ENCODE measurements around the gene CAPZB.

The CAPZB gene

DNA sequence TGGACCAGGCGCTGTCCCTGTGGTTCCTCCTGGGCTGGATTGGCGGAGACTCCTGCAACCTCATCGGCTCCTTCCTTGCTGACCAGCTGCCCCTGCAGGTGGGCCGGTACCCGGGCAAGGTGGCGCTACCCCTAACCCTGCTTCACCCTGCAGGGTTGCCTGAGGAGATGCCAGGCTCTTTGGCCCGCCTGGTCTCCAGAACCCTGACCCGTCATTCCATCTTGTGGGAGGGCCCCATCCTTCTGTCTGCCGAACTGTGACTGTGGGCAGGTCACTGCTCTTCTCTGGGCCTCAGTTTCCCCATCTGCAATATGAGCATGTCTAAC, 160.7 kb downstream of the CAPZB start:
- no peak for DNase-seq

GRCh38 chr1:19323987-19324664, 161.2 kb downstream of the CAPZB start:
- no peak for DNase-seq

- DNase-seq: no peak
Observed at GRCh38 chr1:19322481-19322880, 162.9 kb downstream of the CAPZB start.

DNA sequence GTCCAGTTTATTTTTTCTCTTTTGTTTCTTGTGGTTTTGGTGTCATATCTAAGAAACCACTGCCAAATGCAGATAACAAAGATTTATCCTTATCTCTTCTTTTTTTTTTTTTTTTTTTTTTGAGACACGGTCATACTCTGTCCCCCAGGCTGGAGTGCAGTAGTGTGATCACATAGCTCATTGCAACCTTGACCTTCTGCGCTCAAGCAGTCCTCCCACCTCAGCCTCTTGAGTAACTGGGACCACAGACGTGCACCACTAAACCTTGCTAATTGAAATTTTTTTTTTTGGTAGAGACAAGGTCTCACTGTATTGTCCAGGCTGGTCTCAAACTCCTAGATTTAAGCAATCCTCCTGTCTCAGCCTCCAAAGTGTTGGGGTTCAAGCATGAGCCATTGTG, 164.3 kb downstream of the CAPZB start:
- DNase-seq: no peak

DNA sequence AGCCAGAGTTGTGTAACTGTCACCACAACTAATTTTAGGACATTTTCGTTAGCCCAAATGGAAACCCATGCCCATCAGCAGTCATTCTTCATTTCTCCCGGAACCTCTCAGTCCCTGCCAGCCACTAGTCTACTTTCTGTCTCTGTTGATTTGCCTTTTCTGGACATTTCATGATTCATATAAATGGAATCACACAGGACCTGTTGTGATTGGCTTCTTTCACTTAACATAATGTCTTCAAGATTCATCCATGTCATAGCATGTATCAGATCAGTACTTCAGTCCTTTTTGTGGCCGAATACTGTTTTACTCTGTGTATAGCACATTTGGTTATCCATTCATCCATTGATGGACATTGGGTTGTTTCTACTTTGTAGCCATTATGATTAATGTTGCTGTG, 166.1 kb downstream of the CAPZB start:
- DNase-seq: no peak

GRCh38 chr1:19317126-19317910, 168.0 kb downstream of the CAPZB start:
- no peak for DNase-seq

GRCh38 chr1:19315378-19316198, 169.8 kb downstream of the CAPZB start:
- no peak for DNase-seq

- no peak for DNase-seq
Observed at GRCh38 chr1:19313961-19314882, 171.1 kb downstream of the CAPZB start.

GRCh38 chr1:19313636-19313959, 171.7 kb downstream of the CAPZB start:
- DNase-seq: no peak

- no peak for DNase-seq
Observed at GRCh38 chr1:19312782-19313635, 172.3 kb downstream of the CAPZB start.

DNA sequence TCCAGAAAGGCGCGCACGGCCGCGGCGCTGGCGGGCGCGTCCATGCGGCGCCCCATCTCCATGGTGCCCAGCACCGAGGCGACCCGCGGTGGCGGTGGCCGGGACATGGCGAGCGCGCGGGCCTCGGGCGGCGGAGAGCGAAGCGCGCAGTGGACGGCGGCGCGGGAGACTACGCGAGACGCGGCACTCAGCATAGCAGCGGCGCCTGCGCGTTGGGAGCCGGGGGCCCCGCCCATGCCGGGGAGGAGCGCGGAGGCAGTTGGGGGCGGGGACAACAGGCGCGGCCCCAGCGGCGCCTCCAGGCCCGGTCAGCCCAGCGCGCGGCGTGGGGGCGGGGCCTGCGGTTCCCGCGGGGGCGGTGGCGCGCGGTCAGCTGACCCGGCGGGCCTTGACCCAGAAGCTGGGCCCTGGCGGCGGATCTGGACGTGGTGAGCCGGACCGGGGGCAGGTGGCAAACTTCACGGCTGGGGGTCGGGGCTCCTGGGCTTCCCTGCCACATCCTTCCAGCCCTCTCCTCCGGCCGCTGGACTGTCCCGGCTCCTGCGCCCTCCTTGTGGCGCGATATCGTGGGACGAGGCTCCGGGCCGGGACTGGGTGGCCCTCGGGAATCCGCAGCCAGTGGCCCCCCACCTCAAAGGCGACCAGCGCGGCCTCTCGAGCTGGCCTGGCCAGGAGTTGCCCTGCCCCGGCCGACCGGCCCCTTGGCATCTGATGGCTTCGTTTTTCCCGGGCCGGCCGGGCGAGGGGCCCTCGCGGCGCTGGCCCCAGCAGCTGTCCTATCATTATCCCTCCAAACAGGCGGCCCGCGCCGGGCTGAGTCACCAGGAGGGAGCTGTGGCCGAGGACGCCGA, 173.2 kb downstream of the CAPZB start, which contains the start of the genes AKR7A2 and SLC66A1:
Gene AKR7A2, minus strand, starts transcription at position 214 of the 851 bp plus-strand sequence. Its CDS starts 20 bp downstream, at position 194.
Gene SLC66A1, plus strand, starts transcription at position 396 of the 851 bp plus-strand sequence. CDS start 5,352 bp downstream, outside the sequence.
- DNase-seq: peak; percentile 90

DNA sequence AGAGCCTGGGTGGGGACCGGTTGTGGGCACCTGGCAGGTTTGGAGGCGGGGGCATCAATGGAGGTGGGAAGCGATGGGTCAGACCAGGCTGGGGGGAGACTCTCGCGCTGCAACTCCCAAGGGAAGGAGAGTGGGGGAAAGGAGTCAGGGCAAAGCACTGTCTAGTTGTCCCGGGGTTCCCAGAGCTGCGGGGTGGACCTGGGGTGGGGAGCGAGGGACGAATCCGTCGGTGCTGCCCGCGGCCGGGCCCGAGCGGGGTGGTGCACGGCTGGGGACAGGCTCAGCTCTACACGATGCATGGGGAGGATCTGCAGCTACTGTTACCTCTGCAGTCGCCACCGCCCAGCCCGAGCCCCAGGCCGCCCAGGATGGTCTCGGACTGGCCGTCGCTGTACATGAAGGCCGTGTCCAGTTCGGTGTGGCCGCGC, 173.8 kb downstream of the CAPZB start:
- no peak for DNase-seq

DNA sequence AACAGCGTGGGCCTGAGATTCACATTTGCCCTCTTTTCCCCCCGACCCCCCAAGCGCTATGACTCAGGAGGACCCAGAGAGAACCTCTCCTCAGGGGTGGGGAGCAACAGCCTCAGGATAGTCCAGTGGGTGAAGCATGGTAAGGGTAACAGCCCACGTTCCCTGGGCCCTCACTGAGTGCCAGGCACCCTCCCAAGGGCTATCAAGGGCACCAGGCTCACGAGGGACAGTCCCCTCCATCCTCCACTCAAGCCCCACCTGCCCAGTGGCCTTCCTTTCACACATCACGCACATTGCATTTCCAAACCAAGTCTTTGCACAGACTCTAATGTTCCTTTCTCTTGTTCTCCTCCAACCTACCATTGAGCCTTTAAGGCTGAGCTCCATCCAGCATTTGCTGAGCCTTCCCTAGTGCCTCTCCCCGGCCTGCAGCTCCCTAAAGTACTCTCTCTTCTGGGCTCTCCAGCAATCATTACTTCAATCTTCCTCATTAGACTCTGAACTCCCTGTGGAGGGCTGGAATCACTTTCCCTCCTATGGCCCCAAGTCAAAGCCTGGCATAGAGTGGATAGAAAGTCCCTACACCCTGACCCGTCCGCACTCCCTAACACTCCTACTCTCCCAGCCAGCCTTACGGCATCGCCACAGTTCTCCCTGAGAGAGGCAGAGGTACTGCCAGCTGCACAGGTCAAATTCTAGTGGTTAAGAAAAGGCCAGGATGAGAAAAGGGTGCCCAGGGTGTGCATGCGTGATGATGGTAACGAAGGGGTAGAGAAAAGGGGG, 174.4 kb downstream of the CAPZB start:
- no peak for DNase-seq

GRCh38 chr1:19310061-19310460, 175.3 kb downstream of the CAPZB start:
- no peak for DNase-seq

- no peak for DNase-seq
Observed at GRCh38 chr1:19309123-19309813, 176.1 kb downstream of the CAPZB start.

DNA sequence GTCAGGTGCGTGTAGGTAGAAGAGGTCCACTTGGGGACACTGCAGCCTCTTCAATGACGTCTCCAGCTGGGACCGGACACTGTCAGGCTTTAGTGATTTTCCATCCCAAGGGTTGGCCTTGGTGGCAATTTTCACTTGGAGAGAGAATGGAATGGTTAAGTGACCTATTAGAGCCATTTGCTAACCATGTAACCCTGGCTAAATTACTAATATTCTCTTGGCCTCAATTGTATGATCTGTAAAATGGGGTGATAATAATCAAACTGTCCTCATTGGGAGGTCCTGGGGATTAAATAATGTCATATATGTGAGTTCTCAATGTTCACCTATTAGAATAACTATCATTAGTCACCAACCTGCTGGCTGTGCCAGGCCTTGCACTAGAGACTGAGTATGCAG, 176.8 kb downstream of the CAPZB start:
- DNase-seq: no peak

- no peak for DNase-seq
Observed at GRCh38 chr1:19307794-19308508, 177.4 kb downstream of the CAPZB start.

DNA sequence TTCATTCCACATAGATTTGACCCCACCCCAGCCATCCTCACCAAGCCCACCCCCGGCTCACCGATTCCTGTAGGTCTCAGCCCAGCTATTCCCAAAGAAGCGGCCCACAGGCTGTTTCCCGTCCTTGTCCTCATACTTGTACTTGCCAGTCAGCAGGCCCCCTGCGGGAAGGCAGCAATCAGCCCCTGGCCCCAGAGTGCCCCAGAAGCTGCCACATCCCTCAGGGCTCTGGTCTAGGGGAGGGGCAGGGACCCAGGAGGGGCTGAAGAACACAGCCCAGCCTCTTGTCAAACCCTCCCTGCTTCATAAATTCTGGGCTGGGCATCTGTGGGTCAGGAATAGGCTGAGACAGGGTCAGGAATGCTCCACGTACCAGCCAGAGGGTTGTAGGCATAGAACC, 178.4 kb downstream of the CAPZB start:
- DNase-seq: no peak

Data from activated naive CD4-positive, alpha-beta T cell treated with Interleukin-2 at 50 U/mL for 16 hours (primary cell).